ENCODE measurements around the gene GNAI1.
A peak's percentile ranks its signal among the peaks of the same experiment; 100 is the strongest.

Gene GNAI1

DNA sequence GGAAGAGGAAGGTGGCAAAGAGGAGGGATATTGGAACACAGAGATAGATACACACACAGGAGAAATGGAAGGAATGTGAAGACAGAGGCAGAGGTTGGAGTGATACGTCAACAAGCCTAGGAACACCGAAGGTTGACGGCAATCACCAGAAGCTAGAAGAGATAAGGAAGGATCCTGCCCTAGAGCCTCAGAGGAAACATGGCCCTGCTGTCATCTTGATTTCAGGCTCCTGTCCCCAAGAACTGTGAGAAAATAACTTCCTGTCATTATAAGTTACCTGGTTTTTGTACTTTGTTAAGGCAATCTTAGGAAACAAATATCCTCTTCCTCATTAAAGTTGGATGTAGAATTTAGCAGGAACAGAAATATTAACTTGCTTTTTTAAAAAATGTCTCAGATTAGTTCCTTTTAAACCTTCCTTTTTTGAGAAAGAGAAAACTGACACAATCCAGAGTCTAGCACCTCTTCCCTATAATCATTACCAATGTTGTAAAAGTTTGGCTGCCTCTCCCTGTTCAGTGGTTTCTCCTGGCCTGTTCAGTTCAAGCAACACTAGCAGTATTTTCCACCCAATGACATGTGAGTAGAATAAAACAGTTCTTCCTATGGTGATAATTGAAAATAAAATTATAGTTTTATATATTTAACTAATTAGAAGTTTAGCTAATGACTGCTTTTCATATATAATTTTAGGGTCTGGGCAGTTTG lies 28.8 kb upstream of the GNAI1 start:
- peak overlapping the region in 1 of 2 donors; percentile 51 for H3K4me3 ChIP-seq (ENCODE audit: low read length in 2 of 2)
- no peaks in the 10 kb centered on the region for H3K36me3 ChIP-seq (ENCODE audit: control insufficient read depth in 2 of 2, insufficient read depth in 2 of 2, low read length in 2 of 2)
- H3K9me3 ChIP-seq (ENCODE audit: control insufficient read depth in 2 of 2, low read length in 2 of 2) = no peaks in the 10 kb centered on the region
- H3K9ac ChIP-seq (ENCODE audit: low read depth in 1 of 2, low read length in 2 of 2) = no peak overlapping the region
- peaks cover 10 to 17% of the 10 kb centered on the region in 2 donors for H3K4me1 ChIP-seq (ENCODE audit: control insufficient read depth in 2 of 2, insufficient read depth in 2 of 2, low read length in 2 of 2)
- H3K27ac ChIP-seq (ENCODE audit: low read depth in 2 of 2, low read length in 2 of 2) = peak overlapping the region; percentile 31 to 62
- H3K27me3 ChIP-seq (ENCODE audit: control insufficient read depth in 2 of 2, insufficient read depth in 2 of 2, low read length in 2 of 2) = no peaks in the 10 kb centered on the region

DNA sequence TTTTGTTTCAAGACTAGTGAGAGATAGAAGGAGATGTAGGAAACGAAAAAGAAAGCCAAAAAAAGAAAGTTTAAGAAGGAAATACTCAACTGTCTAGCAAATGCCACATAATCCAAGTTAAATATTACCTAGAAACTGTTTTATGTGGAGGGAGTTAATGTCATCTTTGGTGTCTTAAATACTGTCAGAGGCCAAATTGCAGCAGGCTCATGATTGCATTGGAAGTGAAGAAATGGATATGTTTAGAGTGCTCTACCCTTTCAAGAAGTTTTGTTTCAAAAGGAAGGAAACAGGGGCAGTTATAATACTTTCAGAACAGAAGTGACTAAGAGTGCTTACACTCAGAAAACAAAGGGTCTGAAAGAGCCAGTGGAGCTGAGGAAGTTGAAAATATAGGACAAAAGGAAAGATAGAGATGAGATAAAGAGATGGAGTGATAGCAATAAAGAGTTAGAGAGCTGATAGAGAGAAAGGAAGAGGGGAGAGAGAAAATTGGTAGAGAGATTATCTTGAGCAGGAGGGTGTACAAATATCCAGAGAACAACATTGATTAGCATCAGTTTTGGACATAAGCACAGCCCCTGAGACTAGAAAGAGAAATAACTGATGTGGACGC lies 28.0 kb upstream of the GNAI1 start:
- Histone ChIP-seq H3K27ac (ENCODE audit: low read depth in 2 of 2, low read length in 2 of 2) (peak overlapping the region; percentile 9 to 18), H3K4me3 (ENCODE audit: low read length in 2 of 2) (peak overlapping the region in 1 of 2 donors; percentile 51), H3K9ac (ENCODE audit: low read depth in 1 of 2, low read length in 2 of 2) (no peak overlapping the region), H3K36me3 (ENCODE audit: control insufficient read depth in 2 of 2, insufficient read depth in 2 of 2, low read length in 2 of 2) (no peaks in the 10 kb centered on the region), H3K4me1 (ENCODE audit: control insufficient read depth in 2 of 2, insufficient read depth in 2 of 2, low read length in 2 of 2) (peaks cover 10 to 17% of the 10 kb centered on the region in 2 donors), H3K9me3 (ENCODE audit: control insufficient read depth in 2 of 2, low read length in 2 of 2) (no peaks in the 10 kb centered on the region), H3K27me3 (ENCODE audit: control insufficient read depth in 2 of 2, insufficient read depth in 2 of 2, low read length in 2 of 2) (no peaks in the 10 kb centered on the region)

DNA sequence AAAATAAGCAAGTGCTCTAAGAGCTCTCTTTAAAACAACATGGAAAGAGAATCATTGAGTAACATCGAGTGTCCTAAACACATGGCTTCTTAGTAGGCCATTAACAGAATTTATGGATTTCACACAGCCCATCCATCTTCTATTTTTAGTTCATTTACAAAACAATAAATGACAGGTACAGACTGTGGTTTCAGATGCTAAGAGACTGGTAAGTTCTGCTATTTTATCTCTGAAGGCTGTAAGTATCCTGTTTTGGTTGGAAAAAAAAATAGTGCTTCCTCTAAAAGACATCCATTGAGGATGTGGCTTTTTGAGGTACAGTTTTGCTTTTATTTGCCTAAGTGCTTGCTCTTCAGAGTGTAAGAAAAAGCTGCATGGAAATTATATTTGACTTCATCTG lies 27.4 kb upstream of the GNAI1 start:
- peak overlapping the region in 1 of 2 donors; percentile 51 for H3K4me3 ChIP-seq (ENCODE audit: low read length in 2 of 2)
- no peak overlapping the region for H3K9ac ChIP-seq (ENCODE audit: low read depth in 1 of 2, low read length in 2 of 2)
- no peaks in the 10 kb centered on the region for H3K36me3 ChIP-seq (ENCODE audit: control insufficient read depth in 2 of 2, insufficient read depth in 2 of 2, low read length in 2 of 2)
- H3K27ac ChIP-seq (ENCODE audit: low read depth in 2 of 2, low read length in 2 of 2) = peak overlapping the region in 1 of 2 donors; percentile 18
- H3K4me1 ChIP-seq (ENCODE audit: control insufficient read depth in 2 of 2, insufficient read depth in 2 of 2, low read length in 2 of 2) = peaks cover 10 to 17% of the 10 kb centered on the region in 2 donors
- no peaks in the 10 kb centered on the region for H3K27me3 ChIP-seq (ENCODE audit: control insufficient read depth in 2 of 2, insufficient read depth in 2 of 2, low read length in 2 of 2)
- no peaks in the 10 kb centered on the region for H3K9me3 ChIP-seq (ENCODE audit: control insufficient read depth in 2 of 2, low read length in 2 of 2)

DNA sequence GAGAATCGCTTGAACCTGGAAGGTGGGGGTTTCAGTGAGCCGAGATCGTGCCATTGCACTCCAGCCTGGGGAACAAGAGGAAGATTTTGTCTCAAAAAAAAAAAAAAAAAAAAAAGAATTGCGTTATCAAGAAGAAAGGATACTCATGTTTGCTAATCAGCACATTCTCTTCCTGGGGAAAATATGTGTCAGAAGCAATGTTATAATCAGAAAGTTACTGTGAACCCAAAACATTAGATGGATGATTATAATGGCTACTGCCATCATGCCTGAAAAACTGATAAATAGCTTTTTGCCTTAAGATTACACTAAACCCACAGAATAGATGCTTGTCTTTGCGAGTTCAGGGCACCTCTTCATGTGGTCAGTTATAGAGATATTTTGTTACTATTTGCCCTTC lies 24.3 kb upstream of the GNAI1 start:
- Histone ChIP-seq H3K27me3 (ENCODE audit: control insufficient read depth in 2 of 2, insufficient read depth in 2 of 2, low read length in 2 of 2) (no peaks in the 10 kb centered on the region), H3K9me3 (ENCODE audit: control insufficient read depth in 2 of 2, low read length in 2 of 2) (no peaks in the 10 kb centered on the region), H3K4me1 (ENCODE audit: control insufficient read depth in 2 of 2, insufficient read depth in 2 of 2, low read length in 2 of 2) (peaks cover 6 to 15% of the 10 kb centered on the region in 2 donors), H3K9ac (ENCODE audit: low read depth in 1 of 2, low read length in 2 of 2) (no peak overlapping the region), H3K4me3 (ENCODE audit: low read length in 2 of 2) (no peak overlapping the region), H3K36me3 (ENCODE audit: control insufficient read depth in 2 of 2, insufficient read depth in 2 of 2, low read length in 2 of 2) (no peaks in the 10 kb centered on the region), H3K27ac (ENCODE audit: low read depth in 2 of 2, low read length in 2 of 2) (no peak overlapping the region)

DNA sequence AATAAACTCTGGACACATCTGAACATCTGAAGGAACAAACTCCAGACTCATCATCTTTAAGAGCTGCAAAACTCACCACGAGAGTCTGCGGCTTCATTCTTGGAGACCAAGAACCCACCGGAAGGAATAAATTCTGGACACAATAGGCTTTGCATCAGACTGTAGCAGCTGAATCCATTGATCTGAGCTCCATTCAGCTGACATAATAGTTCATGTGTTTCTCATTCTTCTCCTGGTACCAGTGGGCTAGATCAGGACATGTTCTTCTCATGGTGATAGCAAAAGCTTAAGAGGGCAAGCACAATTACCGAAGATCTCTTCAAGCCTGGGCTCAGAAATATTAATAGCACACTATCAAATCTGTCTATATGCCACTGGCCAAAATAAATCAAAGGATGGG lies 20.5 kb upstream of the GNAI1 start:
- Histone ChIP-seq H3K9me3 (ENCODE audit: control insufficient read depth in 2 of 2, low read length in 2 of 2) (no peaks in the 10 kb centered on the region), H3K4me1 (ENCODE audit: control insufficient read depth in 2 of 2, insufficient read depth in 2 of 2, low read length in 2 of 2) (no peaks in the 10 kb centered on the region), H3K27ac (ENCODE audit: low read depth in 2 of 2, low read length in 2 of 2) (no peak overlapping the region), H3K27me3 (ENCODE audit: control insufficient read depth in 2 of 2, insufficient read depth in 2 of 2, low read length in 2 of 2) (no peaks in the 10 kb centered on the region), H3K9ac (ENCODE audit: low read depth in 1 of 2, low read length in 2 of 2) (no peak overlapping the region), H3K36me3 (ENCODE audit: control insufficient read depth in 2 of 2, insufficient read depth in 2 of 2, low read length in 2 of 2) (no peaks in the 10 kb centered on the region), H3K4me3 (ENCODE audit: low read length in 2 of 2) (no peak overlapping the region)

DNA sequence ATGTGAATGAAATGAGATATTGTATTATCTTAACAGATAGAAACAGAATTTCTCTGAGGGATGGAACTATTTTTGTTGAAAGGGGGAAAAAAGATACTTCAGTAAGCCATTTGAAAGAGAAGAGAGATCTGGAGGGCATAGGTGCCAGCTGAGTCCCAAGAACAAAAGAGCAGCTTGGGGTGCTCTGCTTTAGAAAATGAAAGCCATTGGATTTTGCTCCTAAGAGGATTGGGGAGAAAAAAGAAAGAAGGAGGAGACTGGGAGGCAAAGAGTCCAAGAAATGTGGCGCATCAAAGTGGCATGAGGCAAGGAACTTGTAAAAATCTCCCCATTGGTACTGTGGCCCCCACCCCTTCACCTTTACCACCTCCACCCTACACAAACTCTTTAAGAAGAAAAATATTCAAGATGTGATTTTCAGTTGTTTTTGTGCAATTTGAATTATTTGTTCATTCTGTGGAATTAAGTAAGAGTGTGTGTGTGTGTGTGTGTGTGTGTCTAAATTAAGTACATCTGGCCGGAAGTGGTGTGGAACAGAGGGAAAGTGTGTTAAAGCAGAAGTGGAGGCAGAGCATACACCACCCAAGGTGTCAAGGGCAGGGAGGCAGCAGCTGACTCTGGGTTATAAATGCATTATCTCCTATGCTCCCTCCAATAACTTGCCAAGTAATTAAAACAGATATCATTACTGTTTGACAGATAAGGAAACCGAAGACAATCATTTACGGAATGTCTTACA lies 9.9 kb upstream of the GNAI1 start:
- Histone ChIP-seq H3K4me3 (ENCODE audit: low read length in 2 of 2) (no peak overlapping the region), H3K9me3 (ENCODE audit: control insufficient read depth in 2 of 2, low read length in 2 of 2) (no peaks in the 10 kb centered on the region), H3K36me3 (ENCODE audit: control insufficient read depth in 2 of 2, insufficient read depth in 2 of 2, low read length in 2 of 2) (no peaks in the 10 kb centered on the region), H3K27ac (ENCODE audit: low read depth in 2 of 2, low read length in 2 of 2) (no peak overlapping the region), H3K27me3 (ENCODE audit: control insufficient read depth in 2 of 2, insufficient read depth in 2 of 2, low read length in 2 of 2) (no peaks in the 10 kb centered on the region), H3K4me1 (ENCODE audit: control insufficient read depth in 2 of 2, insufficient read depth in 2 of 2, low read length in 2 of 2) (no peaks in the 10 kb centered on the region), H3K9ac (ENCODE audit: low read depth in 1 of 2, low read length in 2 of 2) (no peak overlapping the region)

DNA sequence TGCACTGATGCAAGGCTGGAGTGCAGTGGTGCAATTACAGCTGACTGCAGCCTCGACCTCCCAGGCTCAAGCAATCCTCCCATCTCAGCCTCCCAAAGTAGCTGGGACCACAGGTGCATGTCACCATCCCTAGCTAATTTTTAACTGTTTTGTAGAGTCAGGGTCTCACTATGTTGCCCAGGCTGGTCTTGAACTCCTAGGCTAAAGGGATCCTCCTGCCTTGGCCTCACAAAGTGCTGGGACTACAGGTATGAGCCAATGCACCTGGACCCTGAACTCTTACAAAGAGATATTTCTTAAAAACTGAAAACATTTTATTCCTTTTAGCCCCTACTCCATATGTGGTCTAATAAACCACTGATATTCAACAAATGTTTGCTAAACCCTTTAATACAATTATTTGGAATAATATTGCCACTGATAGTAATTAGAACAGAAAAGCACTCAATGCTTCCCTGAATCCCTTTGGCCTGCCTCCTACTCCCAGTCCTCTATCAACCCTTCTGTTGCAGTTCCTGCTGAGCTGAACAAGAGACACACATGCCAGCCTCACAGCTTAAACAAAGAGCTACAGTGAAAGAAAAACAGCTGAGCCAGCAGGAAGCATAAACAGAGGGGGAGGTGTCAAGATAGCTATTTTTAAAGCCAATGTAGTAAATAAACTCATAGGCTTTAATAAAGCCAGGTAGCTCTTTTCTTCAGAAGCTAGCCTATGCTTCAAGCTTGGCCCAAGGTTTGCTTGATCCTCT lies 7.0 kb upstream of the GNAI1 start:
- no peak overlapping the region for H3K9ac ChIP-seq (ENCODE audit: low read depth in 1 of 2, low read length in 2 of 2)
- H3K4me3 ChIP-seq (ENCODE audit: low read length in 2 of 2) = no peak overlapping the region
- H3K9me3 ChIP-seq (ENCODE audit: control insufficient read depth in 2 of 2, low read length in 2 of 2) = no peaks in the 10 kb centered on the region
- H3K27ac ChIP-seq (ENCODE audit: low read depth in 2 of 2, low read length in 2 of 2) = no peak overlapping the region
- no peaks in the 10 kb centered on the region for H3K27me3 ChIP-seq (ENCODE audit: control insufficient read depth in 2 of 2, insufficient read depth in 2 of 2, low read length in 2 of 2)
- peaks cover 0 to 2% of the 10 kb centered on the region in 2 donors for H3K4me1 ChIP-seq (ENCODE audit: control insufficient read depth in 2 of 2, insufficient read depth in 2 of 2, low read length in 2 of 2)
- no peaks in the 10 kb centered on the region for H3K36me3 ChIP-seq (ENCODE audit: control insufficient read depth in 2 of 2, insufficient read depth in 2 of 2, low read length in 2 of 2)

DNA sequence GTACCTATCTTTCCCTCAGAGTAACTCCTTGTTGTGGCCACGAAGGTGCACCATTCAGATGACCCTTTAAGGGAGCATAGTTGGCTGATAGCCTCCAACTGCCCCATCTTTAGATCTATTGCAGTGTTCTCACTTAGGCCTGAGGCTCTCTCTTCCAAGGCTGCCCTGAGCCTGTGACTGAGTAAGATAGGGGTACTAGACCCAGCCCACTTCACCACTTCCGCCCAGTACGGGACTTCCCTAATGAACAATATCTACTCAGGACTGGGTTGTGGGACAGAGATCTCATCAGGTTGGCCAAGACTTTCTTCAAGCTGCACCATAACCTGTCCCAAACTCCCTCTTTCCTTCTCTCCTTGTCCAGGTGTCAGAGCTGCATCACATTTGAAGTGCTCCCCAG lies 5.7 kb upstream of the GNAI1 start:
- peaks cover 0 to 2% of the 10 kb centered on the region in 2 donors for H3K4me1 ChIP-seq (ENCODE audit: control insufficient read depth in 2 of 2, insufficient read depth in 2 of 2, low read length in 2 of 2)

DNA sequence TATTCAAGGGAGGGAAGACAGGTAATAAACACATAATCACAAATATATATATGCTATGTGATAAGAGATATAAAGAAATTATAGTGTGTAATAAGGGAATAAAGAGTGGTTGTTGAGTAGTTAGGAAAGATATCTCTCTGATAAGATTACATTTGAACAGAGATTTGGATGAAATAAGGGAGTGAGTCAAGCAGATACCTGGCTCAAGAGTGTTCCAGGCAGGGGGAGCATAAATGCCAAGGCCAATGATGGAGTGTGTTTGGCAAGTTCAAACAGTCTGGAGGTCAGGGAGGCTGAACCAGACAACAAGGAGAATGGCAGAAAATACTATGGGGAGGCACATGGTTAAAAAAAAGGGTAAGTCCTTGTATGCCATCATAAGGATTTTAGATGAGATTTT lies 4.8 kb upstream of the GNAI1 start:
- peaks cover 2% of the 10 kb centered on the region in 2 donors for H3K4me1 ChIP-seq (ENCODE audit: control insufficient read depth in 2 of 2, insufficient read depth in 2 of 2, low read length in 2 of 2)
- H3K4me3 ChIP-seq (ENCODE audit: low read length in 2 of 2) = no peak overlapping the region
- H3K9ac ChIP-seq (ENCODE audit: low read depth in 1 of 2, low read length in 2 of 2) = no peak overlapping the region
- no peak overlapping the region for H3K27ac ChIP-seq (ENCODE audit: low read depth in 2 of 2, low read length in 2 of 2)
- H3K27me3 ChIP-seq (ENCODE audit: control insufficient read depth in 2 of 2, insufficient read depth in 2 of 2, low read length in 2 of 2) = no peaks in the 10 kb centered on the region
- no peaks in the 10 kb centered on the region for H3K36me3 ChIP-seq (ENCODE audit: control insufficient read depth in 2 of 2, insufficient read depth in 2 of 2, low read length in 2 of 2)
- H3K9me3 ChIP-seq (ENCODE audit: control insufficient read depth in 2 of 2, low read length in 2 of 2) = no peaks in the 10 kb centered on the region

More for the DNA sequence above, 5.7 kb upstream of the GNAI1 start:
- Histone ChIP-seq H3K27me3 (ENCODE audit: control insufficient read depth in 2 of 2, insufficient read depth in 2 of 2, low read length in 2 of 2) (no peaks in the 10 kb centered on the region), H3K36me3 (ENCODE audit: control insufficient read depth in 2 of 2, insufficient read depth in 2 of 2, low read length in 2 of 2) (no peaks in the 10 kb centered on the region), H3K9me3 (ENCODE audit: control insufficient read depth in 2 of 2, low read length in 2 of 2) (no peaks in the 10 kb centered on the region), H3K27ac (ENCODE audit: low read depth in 2 of 2, low read length in 2 of 2) (no peak overlapping the region), H3K9ac (ENCODE audit: low read depth in 1 of 2, low read length in 2 of 2) (no peak overlapping the region), H3K4me3 (ENCODE audit: low read length in 2 of 2) (no peak overlapping the region)

Measured in mucosa of rectum (tissue), 2 donors.